HG02759 (cell line): ENCODE results near the gene GLI3.

Source experiments
- ATAC-seq: cut with Tn5 transposase; IDR thresholded peaks from one replicate; pipeline ENCODE4 v1.9.1; 2021; ENCODE audit warnings: mild to moderate bottlenecking, moderate library complexity; ENCODE audit not compliant: unreplicated experiment

The GLI3 gene

DNA sequence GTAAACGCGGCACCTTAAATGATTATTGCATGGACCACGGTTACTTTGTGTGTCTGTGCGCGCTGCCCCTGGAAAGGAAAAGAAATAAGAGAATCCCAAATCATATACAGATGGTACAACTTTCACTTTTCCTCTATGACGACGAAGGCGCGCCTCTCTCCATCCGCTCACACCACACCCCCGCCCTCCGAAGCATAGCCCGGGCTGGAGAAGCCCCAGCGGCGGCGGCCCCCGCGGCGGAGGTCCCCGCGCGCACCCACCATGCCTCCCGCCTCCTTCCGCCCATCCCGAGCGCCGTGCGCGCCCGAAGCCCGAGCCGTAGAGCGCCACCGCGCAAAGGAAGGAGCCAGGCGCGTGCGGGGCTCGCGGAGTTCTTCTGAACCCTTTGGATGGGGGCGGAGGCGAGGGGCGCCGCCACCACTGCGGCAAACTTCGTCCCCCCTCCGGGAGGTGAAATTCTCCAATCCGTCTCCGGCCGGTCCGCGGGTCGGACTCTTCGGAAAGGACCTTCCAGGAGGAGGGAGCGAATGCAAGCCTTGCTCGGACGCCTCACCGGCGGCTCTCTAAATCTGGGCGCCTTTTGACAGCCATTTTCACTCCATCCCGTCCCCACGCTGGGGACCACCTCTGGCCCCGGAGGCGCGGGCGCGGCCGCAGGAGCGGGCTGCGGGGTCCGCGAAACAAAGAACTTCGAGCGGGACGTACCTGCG lies 588 bp downstream of the GLI3 start:
- peak; percentile 27 for ATAC-seq

DNA sequence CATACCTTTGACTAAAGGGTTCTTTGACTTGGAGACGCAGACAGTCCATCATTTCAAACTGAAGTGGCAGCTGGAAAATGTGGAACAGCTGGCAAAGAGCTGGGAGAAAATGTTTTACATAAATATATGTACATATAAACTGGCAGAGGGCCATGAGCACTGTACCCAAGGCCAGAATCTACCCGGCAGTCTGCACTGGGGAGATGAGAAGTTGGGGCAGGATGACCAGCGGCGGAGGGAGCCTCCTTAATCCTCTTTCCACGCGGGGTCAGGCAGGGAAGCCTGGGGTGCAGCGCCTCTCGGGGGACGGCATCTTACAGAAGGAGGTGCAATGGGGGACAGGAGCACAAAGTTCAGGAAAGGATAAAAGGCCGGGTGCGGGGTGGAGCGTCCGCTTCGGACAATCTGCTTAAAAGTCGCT lies 1.3 kb downstream of the GLI3 start:
- ATAC-seq, result no peak

DNA sequence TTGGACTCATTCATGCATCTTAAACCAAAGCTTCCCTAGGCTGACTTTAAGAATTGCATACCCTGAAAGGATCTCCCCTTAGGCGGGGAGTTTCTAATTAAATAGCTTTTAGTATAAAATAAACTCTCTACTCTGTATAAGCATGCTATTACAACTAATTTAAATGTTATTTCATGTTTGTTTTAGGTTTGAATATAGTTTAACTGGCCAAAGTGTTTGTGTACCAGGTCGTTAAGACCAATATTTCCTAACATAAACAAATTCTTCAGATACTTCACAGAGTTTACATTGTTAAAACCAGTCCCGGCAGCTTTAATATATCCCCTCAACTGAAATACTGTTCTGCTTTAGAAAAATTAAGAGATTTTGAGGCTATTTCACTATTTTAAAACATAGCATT lies 2.3 kb downstream of the GLI3 start:
- no peak for ATAC-seq

DNA sequence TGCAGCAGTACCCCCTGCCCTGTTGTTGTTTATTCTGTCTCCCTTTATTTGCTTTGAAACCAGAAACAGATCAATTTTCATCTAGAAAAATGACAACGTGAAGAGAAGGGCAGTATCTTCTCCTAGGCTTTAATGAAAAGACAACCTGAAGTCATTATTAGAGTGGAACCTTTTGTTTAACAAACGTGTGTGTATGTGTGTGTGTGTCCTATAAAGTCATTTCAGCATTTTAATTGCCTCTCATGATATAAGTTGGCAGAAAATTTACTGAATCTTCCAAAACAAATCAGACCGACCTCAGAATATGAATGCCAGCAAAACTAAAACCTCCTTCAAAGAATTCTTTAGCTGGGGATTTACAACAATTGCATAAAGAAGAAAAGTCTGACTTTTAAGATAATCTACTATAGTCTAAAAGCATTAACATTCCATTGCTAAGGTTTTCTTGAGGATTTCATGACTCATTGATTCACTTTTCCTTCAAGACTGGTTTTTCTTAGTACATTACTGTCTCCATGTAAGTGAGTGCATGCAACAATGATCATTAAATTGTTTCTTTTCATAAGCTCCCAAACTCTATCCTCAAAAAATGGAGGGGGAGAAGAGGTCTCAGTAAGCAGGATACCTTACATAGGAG lies 3.2 kb downstream of the GLI3 start:
- ATAC-seq, result no peak

DNA sequence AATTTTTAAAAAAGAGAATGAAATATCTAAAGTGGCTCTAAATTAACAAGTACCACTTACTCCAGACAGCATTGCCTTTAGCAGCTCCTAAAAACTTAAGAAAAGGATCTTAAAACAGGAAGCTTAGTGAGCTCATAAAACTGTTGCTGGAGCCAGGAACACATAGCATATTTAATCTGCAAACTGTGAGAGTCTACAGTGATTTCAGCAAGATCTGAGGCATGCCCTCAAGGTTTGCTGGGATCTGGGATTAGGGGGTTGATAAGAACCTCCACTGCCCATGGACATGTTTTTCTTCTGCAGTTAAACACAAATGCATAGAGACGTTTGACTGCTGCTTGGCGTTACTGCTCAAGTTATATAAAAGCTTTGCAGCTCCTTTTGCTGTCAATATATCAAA lies 3.8 kb downstream of the GLI3 start:
- ATAC-seq, result no peak

DNA sequence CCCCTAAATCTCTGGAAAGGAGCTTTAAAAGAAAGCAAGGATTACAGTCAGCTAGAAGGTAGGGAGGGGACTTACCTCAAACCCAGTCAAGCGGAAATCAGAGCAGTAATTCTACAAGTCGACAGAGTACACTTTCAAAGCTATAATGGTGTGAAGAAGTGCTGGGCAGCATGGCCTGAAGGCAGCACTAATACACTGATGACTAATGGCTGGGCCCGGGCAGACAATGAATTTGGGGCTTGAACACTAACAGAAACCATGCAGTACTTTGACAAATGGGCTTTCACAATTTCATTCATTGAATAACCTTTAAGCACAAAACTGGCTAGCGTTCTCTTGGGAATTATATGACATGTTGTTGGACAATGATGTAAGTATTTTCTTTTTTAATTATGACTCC lies 4.7 kb downstream of the GLI3 start:
- no peak for ATAC-seq

DNA sequence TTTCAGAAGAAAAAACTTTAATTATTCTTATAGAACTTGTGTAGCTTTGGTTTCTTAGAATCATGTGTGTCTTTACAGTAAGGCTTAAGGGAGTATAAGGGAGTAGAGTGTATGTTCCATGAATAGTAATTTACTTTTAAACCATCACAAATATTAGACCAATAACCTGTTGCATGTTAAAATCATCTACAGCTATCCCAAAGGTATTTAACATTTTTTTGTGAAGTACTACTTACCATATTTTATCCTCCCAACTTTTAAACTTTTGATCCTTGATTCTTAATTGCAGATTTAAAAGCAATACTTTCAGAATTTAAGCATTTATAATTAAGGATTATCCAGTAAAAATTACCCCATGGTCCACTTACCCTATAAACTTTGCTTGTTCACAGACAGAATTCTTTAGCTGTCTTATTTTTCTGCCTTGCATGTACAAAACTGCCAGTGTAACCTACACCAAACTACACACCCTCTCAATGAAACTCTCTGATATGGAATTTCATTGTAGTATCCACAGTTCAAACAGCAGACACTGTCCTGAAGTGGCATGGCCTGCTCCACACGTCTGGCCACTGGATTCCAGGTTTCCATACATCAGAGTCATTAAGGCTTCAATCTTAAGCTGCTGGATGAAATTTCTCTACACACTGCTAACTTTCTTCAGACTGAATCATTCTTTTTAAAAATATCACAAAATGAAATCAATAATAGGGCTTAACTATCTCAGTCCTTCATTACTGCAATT lies 5.8 kb downstream of the GLI3 start:
- ATAC-seq, result no peak

DNA sequence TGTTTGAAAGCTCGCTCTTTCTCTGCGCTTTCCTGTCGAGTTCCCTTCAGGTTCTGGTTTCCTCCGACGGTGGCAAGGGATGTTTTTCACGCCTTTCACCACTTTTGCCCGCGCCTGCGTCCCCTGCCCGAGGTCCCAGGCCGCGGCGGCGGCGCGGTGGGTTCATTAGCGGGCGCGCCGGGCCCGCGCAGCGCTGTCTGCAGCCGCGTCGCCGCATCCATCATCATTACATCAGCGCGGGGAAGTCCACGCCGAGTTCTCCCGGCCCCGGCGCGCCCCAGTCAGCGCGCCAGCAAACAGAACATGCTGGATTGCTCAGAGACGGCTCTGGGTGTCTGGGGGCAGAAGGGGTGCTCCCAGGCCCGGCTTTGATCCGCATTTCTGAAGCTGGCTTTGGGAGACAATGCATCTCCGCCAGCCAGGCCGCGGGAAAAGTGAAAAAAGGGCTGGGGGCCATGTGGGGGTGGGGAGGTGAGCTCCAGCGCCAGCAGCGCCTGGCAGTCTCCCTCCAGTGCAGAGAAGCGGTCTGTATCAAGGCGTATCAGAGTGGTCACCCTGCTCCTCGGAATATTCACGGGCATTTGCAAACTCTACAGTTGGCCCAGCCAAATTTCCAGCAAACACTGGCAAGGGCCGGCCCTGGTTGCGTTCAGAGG lies 8.9 kb downstream of the GLI3 start:
- no peak for ATAC-seq

DNA sequence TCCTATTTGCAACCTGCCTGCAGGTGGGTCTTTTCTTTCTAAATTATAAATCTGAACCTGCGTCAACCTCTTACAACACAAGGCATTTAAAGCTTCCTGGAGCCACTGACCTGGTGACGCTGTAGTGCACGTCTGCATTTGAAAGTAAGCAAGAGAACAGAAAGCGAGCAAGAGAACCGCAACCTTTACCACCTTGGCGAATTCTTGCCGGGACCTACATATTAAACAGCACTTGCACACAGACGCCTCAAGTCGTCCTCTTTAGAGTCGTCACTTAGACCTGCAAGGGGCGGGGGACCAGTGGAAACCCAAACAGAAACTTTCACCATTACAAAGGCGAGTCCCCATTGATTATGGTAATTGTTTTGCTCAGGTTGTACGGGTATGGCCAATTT lies 9.5 kb downstream of the GLI3 start:
- no peak for ATAC-seq

DNA sequence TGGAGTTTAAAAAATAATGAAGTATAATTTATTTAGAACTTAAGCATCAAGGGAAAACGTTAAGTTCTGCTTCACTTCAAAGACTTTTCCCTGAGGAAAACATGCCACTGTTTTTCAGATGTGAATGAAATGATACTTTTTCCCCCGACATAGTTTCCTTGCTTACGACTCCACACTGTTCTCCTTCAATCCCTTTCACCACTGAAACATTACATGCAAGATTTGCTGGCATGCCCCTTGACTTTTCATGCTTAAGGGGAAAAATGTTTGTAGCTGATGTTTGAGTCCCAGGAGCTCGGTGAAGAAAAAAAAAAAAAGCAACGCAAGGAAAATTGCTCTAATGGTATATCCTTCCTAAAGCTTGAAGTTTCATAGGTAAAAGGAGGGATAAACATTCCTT lies 10.0 kb downstream of the GLI3 start:
- ATAC-seq, result no peak

DNA sequence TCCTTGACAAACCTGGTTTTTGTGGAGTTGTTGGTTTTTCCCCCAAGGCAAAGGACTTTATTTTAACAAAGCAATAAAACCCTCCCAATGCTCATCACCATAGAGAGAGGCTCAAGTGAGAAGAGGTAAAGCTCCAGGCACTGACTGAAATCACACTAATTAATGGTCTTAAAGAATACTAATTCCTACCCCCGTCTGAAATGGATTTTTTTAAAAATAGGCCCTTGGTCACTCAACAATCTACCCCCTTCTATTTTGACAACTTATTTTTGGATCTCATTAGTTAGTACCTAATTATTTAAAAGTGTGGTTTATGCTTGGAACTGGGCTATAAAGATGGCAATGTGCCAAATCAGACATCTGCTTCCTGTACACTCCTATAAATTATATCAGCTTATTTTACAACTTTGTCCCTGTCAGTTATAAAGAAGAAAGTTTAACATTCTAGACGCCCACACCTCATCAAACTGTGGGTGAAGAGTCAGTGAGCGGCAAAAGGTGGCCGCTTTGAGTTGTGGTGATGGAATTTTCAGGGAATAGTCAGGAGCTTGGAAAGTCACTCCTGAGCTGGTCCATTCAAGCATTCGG lies 10.6 kb downstream of the GLI3 start:
- no peak for ATAC-seq

DNA sequence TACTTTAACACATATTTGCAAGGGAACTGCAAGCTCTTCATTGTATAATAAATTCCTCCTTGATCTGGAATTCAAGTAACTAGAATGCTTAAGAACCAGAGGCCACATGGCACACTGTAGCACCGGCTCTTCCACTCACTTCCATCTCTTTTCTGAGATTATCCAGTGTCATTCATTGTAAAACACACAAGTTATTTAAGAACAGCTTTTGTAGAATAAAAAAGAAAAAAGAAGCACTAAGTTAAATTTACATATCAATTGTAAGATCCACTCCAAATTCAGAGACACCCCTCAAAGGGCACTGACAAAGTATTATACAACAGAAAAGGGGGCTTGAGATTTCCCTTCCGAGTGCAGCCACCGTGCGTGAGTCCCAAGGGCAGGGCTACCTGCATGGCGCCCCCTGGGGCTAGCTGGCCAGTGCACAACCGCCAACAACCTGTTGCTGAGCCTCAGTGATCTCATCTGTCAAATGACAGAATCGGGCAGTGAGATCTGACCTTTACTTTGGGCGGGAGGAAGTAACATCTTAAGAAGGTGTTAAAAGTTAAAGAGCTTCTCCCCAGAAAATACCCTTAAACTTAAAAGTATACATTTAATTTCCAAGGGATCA lies 12.5 kb downstream of the GLI3 start:
- no peak for ATAC-seq

DNA sequence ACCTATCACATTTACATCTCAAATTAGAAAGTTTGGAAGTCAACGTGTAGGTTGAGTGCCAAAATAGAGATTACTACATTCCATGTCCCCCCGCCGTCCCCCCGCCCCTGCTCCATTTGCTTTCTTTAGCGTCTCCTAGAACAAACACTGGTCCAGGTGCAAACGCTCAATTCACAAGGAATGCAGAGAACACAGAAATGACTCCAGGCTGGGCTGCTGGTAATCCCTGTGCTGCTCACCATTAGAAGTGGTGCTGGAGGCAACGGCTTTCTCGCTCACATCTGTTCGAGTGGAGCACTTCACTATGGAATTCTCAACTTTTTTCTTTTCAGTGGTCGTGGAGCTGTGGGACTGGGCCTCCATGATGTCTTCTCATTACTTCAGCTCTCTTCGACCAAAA lies 14.1 kb downstream of the GLI3 start:
- ATAC-seq, result no peak

DNA sequence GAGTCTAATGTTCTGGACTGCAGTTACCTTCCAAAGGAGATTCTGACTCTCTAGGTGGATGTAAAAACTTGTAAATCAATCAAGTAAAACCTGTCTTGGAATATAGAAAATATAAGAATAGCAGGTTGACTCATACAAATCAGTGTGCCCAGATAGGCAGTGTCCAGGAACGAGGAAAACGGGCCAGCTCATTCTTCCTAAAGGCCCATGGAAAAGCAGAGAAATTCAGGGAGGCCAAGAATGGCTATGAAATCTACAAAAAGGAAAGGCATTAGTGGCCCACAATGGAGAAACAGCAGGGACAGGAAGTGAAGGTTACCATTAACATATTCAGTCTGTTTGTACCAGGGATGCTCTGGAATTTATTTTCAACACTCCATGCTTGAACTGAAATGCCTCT lies 14.9 kb downstream of the GLI3 start:
- ATAC-seq, result no peak

DNA sequence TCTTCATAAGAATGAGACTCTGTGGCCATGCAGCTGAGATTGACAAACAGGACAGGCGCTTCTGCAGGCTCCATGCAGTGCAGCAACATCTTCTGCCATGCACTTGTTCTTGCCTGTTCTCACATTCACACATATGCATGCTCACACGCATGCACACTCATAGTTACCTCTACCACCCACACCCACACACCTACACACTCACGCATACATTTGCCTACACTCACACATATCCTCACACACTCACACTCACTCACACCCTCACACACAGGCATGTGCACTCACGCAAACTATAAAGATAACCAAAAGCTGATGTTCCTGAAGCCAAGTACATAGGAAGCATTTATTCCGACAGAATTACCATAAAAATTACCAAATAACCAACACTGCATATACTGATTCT lies 15.7 kb downstream of the GLI3 start:
- ATAC-seq, result no peak

DNA sequence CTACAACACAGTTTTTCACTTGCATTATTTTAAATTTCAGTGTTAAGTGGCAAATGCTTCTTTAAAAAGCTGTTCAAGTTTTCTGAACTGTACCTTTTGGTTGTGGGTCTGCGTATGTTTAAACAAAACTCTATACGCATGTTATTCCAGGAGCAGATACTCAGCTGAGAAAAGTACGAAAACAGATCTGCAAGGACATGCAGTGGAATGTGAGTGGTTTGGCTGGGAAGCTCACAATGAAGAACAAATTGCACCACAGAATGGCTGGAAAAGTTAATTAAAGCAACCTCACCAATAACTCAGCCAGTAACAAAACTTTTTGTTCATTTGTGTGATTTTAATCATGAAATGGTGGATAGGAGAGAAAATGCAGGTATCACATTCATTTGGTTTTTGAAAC lies 17.6 kb downstream of the GLI3 start:
- ATAC-seq, result no peak

DNA sequence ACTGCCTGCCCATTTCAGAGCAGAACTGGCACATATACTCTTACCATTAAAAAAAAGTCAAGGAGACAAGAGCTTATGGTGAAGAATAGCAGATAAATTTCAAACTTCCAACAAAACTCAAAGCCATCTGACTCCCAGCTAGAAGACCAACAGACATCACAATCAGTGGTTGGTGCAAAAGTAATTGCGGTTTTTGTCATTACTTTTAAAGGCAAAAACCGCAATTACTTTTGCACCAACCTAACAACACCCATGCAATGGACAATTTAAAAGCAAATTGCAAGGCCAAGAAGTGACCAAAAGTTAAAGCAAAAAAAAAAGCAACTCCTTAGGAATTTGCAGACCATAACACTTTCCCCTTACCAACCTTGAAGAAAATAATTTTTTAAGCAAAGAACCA lies 18.8 kb downstream of the GLI3 start:
- ATAC-seq, result no peak

DNA sequence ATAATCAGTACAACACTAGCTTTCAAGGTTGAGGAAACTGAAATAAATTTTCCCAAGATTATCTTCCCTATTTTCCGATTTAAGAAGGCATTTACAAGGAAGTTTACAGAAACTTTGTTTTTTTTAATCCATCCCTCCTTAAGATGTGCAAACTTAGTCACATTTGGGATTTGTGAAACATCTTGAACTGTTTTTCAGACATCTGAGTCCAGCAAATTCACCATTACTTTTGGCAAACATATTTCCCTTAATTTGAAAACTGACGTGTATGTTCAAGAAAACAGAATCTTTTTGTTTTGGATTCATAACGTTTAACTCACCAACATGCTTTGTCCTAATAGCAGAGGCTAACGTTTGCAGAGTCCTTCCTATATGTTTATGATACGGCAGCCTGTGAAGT lies 19.5 kb downstream of the GLI3 start:
- no peak for ATAC-seq

DNA sequence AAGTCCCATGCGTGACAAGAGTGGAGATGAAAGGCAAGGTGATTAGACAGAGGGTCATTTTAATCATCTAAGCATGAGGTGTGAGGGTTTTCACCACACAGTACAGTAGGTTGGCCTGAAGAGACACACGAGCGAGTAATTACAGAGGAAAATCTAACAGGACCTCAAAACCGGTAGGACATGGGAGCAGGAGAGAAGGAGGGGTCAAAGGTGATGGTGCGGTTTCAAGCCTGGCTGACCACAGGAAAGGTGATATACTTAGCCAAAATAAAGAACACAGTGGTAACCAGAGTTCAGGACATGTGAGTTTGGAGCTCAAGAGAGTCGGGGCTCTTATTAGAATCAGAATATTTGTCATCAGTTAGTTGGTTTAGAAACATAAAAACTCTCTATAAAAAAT lies 20.0 kb downstream of the GLI3 start:
- ATAC-seq, result no peak

DNA sequence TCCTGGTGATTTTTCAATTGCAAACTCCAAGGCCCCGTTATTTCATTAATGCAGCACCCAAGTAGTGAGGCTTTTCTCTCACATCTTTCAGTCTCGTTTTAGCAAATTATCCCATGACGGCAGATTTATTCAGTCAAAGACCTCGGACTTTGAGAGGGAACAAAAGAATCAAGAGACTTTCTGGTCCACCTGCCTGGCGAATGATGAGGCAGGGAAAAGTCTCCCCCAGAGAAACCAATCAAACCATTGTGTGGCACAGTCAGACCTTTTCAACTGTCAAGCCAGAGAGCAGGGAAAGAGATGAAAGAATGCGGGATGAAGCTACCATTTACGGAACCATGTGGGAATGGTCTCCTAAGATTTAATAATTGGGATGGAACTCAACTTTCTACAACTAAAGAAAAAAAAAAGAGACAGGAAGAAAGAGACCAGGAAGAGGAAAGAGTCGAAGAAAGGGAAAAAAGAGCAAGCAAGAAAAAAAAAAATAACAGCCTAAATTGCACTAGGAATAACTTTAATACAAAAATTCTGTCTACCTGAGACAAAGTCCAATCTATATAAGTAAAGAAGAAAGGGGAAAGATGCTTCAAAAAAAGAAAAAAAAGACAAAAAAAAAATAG lies 22.8 kb downstream of the GLI3 start:
- ATAC-seq, result no peak

DNA sequence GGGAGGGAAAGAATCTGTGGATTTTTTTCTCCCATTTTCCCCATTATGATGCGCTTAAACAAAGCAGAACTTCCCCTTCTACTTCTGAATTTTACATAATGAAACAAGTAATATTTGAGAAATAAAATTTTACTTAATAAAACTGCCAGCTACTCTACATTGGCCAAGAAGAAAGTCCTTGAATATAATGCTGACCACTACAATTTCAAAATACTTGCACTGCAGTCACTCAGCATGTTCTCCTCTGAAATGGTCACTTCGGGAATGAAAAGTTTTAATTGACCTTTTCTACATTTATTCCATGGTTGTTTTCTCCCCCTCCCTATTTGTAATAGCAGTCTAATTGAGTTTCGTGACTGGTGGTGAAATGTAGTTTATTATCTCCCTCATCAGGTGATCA lies 23.9 kb downstream of the GLI3 start:
- ATAC-seq, result no peak
